Neuron (in vitro differentiated cells): Measurements from ENCODE around the gene H19.

Experiments used
- H2AFZ ChIP-seq: one replicate; pipeline ENCODE4 v1.6.1; 2013; ENCODE audit warnings: low read depth, mild to moderate bottlenecking, inconsistent platforms, low read length, moderate library complexity
- H3K27me3 ChIP-seq: one replicate; pipeline ENCODE4 v1.6.1; 2013; ENCODE audit warnings: low read length; ENCODE audit not compliant: insufficient read depth
- H3K36me3 ChIP-seq: one replicate; pipeline ENCODE4 v1.6.1; 2013; ENCODE audit warnings: low read length; ENCODE audit not compliant: insufficient read depth
- H3K4me1 ChIP-seq: one replicate; pipeline ENCODE4 v1.6.1; 2013; ENCODE audit warnings: low read length; ENCODE audit not compliant: insufficient read depth
- H3K4me3 ChIP-seq: 2 replicates; pipeline ENCODE4 v1.5.1; 2013; ENCODE audit warnings: mild to moderate bottlenecking, low read length, moderate library complexity
- H3K9me3 ChIP-seq: one replicate; pipeline ENCODE4 v1.6.1; 2013; ENCODE audit warnings: low read length

H19 gene

DNA sequence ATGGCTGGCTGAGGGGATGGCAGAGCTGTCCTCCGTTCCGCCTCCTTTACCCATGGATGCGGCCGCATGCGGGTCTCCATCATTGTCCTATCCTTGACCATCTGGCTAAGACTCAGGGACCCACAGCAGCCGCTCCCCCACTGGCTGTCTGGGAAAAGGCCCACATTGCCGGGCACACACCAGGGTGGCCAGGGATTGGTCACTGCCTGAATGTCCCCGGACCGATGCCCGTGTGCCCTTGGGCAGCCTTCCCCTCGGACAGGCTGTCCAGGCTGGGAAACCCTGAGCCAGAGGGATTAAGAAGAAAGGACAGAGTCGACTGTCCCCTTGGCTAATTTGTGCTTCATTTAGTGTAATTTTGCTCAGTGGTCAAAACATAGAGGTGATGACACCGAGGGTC, 22.5 kb downstream of the H19 start:
- Histone ChIP-seq H3K9me3 (no peaks in the 10 kb centered on the region), H3K4me3 (no peak overlapping the region), H3K4me1 (no peaks in the 10 kb centered on the region), H2AFZ (no peak overlapping the region), H3K27me3 (no peaks in the 10 kb centered on the region), H3K36me3 (no peaks in the 10 kb centered on the region)

DNA sequence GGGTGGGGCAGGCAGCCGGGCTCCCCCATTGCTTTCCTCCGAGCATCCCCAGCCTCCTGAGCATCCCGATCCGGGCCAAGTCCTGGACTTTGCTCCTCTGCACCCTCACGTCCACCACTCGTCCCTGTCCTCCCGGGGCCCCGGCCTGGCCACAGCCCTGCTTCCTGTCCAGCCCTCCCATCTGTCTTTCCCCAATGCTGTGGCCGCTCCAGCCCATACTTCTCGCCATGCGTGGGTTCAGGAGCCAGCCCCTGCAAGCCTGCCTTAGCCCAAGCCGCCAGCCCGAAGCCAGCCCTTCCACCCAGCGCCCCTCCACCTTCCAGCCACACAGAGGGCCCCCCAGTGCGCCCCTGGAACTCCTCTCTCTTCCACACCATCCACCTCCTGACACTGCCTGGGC, 26.7 kb downstream of the H19 start:
- no peaks in the 10 kb centered on the region for H3K27me3 ChIP-seq
- H3K4me1 ChIP-seq = no peaks in the 10 kb centered on the region
- no peak overlapping the region for H3K4me3 ChIP-seq
- no peaks in the 10 kb centered on the region for H3K36me3 ChIP-seq
- no peaks in the 10 kb centered on the region for H3K9me3 ChIP-seq
- no peak overlapping the region for H2AFZ ChIP-seq

DNA sequence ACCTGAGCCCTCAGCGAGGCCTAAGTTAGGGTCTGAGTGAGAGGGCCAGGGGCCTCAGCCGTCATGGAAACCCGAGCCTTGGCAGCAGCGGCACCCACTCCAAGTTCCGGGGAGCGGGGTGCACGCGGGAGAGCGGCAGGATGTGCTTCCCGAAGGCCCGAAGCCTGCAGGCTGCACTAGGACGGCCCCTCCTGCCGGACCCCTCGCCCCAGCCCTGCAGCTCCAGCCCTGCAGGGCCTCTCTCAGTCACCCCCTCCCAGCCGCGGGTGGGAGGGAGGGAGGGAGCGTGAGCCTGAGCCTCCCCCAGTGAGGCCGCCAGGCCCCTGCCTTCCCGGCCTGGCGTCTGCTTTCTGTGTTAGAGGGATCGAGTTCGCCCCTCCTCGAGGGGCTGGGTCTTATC, 27.9 kb downstream of the H19 start:
- no peak overlapping the region for H2AFZ ChIP-seq
- no peaks in the 10 kb centered on the region for H3K9me3 ChIP-seq
- H3K4me3 ChIP-seq = no peak overlapping the region
- no peaks in the 10 kb centered on the region for H3K27me3 ChIP-seq
- no peaks in the 10 kb centered on the region for H3K4me1 ChIP-seq
- no peaks in the 10 kb centered on the region for H3K36me3 ChIP-seq

DNA sequence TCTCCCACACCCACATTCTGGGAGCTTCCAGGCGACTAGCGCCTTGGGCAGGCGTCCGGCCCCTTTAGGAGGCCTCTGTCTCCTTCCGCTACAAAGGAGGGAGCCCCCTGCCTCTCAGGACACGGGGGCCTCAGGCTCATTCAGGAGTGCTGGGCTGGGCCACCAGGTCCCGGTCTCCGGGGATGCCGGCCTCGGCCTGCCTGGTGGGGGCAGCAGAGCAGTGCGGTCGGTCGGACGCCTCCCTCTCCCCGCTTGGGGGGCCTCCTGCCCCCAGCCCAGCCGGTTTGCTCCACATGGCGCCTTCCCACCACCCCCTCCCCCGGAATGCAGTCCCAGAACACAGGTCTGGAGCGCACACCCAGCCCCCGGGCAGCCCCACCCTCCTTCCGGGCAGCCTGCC, 28.6 kb downstream of the H19 start:
- Histone ChIP-seq H3K27me3 (no peaks in the 10 kb centered on the region), H3K9me3 (no peaks in the 10 kb centered on the region), H3K4me3 (no peak overlapping the region), H3K4me1 (no peaks in the 10 kb centered on the region), H3K36me3 (no peaks in the 10 kb centered on the region), H2AFZ (no peak overlapping the region)

DNA sequence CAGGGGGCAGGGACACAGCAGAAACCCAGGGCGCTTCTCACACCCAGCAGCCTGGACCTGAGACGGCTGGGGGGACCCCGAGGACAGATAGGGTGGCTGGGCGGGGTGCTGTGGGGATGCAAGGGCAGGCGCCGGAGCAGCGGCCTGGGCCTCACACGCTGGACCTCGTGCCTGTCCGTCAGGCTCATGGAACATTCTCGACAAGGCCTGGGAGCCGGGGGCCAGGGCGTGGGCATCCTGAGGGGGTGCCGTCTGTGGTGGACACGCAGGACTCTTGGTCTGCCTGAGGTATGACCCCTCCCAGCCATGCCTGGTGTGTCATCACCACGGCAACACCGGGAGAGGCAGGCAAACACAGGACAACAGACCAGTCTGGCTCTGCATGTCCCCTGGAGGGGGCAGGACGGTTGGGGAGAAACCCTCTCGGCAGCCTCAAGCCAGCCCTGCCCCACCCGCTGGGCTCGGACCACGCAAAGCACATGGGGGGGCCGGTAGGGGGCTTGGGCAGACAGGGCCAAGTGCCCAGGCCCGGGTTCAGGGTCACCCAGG, 29.1 kb downstream of the H19 start:
- H2AFZ ChIP-seq = no peak overlapping the region
- H3K27me3 ChIP-seq = no peaks in the 10 kb centered on the region
- H3K9me3 ChIP-seq = no peaks in the 10 kb centered on the region

DNA sequence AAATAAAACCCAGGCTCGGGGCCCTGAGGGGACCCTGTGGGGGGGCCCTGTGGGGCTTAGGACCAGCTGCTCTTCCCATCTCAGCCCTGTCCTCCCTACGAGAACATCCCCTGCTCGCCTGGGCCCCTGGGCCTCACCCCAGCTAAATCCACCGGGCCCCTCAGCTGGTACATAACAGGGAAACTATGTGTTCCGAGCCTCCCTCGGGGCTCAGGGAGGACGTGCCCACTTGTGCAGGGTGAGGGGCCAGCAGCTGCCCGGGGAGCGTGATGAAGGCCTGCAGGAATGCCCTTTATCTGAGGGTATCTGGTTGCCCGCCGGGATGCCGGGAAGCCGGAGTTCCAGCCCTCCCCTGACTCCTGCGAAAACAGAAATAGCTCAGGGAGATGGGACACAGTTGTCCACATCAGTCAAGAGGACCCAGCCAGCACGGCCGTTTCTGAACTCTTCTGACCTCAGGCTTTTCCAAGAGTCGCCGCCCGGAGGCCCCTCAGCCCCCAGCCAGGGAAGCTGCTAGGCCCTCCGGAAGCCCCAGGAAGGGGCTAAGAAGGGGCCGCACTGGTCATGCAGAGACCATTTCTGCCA, 29.9 kb downstream of the H19 start:
- no peaks in the 10 kb centered on the region for H3K27me3 ChIP-seq
- no peak overlapping the region for H3K4me3 ChIP-seq
- no peaks in the 10 kb centered on the region for H3K36me3 ChIP-seq
- no peaks in the 10 kb centered on the region for H3K4me1 ChIP-seq
- H2AFZ ChIP-seq = no peak overlapping the region
- no peaks in the 10 kb centered on the region for H3K9me3 ChIP-seq

More for the DNA sequence above, 29.1 kb downstream of the H19 start:
- Histone ChIP-seq H3K36me3 (no peaks in the 10 kb centered on the region), H3K4me1 (no peaks in the 10 kb centered on the region), H3K4me3 (no peak overlapping the region)

DNA sequence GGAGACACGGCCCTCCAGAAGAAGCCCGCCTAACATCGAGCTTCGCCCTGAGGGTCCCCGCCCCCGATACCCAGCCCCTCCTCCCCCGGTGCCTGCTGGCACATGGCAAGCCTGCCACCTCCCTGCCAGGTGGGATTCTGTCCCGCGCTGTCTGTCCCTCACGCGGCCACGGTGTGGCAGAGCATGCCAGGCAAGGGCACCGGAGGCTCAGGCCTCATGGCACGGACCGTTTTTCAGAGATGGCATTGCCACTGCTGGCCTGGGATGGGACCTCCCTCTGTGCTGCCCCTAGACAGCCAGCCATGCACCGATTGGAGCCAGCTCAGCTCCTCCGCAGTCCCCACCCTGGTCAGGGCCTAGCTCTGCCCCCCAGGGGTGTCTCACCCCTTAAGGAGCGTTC, 31.1 kb downstream of the H19 start:
- Histone ChIP-seq H3K9me3 (no peaks in the 10 kb centered on the region), H3K4me3 (no peak overlapping the region), H3K27me3 (no peaks in the 10 kb centered on the region), H2AFZ (no peak overlapping the region), H3K36me3 (no peaks in the 10 kb centered on the region), H3K4me1 (no peaks in the 10 kb centered on the region)

DNA sequence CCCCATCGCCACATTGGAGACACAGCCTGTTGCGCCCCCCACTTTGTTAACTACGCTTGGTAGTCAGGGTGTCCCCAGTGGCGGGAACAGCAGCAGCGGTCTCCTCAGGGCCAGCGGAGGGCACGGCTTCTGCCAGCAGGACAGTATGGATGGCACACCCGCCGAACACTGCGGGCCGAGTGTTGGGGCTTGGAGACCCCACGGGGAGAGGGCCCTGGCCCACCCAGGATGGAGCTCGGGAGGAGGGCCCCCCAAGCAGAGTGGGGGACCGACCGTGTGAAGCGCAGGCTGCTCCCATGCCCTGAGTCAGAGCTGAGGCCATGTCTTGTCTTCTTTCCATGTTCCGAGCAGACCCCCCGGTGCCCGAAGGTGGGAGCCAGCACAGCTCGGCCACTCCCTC, 32.7 kb downstream of the H19 start:
- Histone ChIP-seq H3K9me3 (no peaks in the 10 kb centered on the region), H3K4me1 (no peaks in the 10 kb centered on the region), H2AFZ (no peak overlapping the region), H3K27me3 (no peaks in the 10 kb centered on the region), H3K4me3 (no peak overlapping the region), H3K36me3 (no peaks in the 10 kb centered on the region)

DNA sequence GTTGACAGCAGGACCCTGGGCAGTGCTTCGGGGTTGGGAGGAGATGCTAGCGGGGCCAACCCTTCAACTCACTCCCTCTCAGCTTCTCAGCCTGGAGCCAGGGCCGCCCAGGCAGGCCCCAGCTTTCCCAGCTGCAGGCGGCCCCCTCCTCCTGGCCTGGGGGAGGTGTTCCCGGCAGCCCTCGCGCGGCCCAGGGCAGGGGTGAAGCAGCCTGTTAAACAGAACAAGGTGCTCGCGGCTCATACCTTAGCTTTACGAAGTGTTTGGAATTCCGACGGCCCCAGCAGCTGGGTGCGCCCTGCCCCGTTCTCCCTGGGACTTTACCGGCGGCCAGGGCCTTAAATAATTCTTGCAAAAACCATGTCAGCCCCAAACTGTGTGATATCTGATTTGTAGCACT, 33.3 kb downstream of the H19 start:
- Histone ChIP-seq H3K9me3 (no peaks in the 10 kb centered on the region), H3K4me3 (no peak overlapping the region), H3K4me1 (no peaks in the 10 kb centered on the region), H2AFZ (no peak overlapping the region), H3K36me3 (no peaks in the 10 kb centered on the region), H3K27me3 (no peaks in the 10 kb centered on the region)

DNA sequence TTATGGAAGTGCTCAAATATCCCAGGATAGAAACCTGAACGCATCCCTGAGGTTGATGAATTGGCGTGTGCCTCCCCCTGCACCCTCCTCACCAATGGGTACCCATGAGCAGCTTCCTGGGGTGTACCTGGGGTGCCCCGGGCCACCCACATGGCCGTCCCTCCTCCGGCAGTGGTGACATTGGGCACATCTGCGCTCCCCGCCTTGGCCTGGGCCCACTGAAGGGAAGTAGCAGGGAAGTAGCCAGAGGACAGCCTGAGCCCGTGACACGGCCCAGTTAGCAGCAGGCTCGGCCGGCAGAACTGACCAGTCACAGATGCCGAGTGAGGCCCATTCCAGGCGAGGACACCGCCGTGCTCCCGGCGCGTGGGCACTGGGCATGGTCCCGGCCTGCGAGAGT, 33.8 kb downstream of the H19 start:
- Histone ChIP-seq H3K27me3 (no peaks in the 10 kb centered on the region), H3K4me1 (no peaks in the 10 kb centered on the region), H3K9me3 (no peaks in the 10 kb centered on the region), H3K4me3 (no peak overlapping the region), H3K36me3 (no peaks in the 10 kb centered on the region), H2AFZ (no peak overlapping the region)

DNA sequence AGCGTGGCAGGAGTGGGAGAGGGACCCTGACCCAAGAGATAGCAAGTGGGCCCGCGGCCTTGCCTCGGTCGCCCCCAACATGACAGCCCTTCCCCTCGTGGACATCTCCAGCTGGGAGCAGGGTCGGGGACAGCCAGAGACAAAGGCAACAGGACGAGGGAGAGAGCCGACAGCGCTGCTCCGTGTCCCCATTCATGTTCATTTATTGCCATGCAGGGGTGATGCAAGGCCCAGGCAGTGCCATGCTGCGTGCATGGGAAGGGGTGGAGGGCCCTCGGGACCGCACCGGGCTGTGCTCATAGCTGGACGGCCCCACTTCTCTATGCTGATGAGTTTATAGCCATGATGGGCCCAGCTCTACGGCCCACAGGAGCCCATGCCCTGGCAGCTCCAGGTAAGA, 37.9 kb downstream of the H19 start:
- no peak overlapping the region for H2AFZ ChIP-seq
- no peaks in the 10 kb centered on the region for H3K9me3 ChIP-seq
- no peaks in the 10 kb centered on the region for H3K27me3 ChIP-seq
- no peak overlapping the region for H3K4me3 ChIP-seq
- H3K36me3 ChIP-seq = no peaks in the 10 kb centered on the region
- H3K4me1 ChIP-seq = no peaks in the 10 kb centered on the region

DNA sequence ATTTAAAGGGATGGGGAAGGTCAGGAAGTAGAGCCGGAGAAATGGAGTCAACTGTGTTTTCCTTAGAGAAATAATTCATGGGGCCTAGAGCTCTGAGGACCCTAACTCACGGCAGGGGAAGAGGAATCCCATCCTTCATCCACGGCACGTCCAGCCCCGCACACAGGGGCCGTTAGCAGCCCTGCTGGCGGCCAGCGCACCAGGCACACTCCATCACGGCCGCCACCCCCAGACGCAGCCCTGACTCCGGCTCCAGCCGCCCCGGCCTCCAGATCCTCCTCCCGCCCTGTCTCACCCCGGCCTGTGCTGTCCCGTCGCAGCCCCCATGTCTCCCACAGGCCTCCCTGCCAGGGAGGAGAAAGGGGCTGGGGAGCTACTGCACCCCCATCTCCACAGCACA, 39.3 kb downstream of the H19 start:
- Histone ChIP-seq H3K4me1 (no peaks in the 10 kb centered on the region), H3K9me3 (no peaks in the 10 kb centered on the region), H2AFZ (no peak overlapping the region), H3K27me3 (no peaks in the 10 kb centered on the region), H3K4me3 (no peak overlapping the region), H3K36me3 (no peaks in the 10 kb centered on the region)

DNA sequence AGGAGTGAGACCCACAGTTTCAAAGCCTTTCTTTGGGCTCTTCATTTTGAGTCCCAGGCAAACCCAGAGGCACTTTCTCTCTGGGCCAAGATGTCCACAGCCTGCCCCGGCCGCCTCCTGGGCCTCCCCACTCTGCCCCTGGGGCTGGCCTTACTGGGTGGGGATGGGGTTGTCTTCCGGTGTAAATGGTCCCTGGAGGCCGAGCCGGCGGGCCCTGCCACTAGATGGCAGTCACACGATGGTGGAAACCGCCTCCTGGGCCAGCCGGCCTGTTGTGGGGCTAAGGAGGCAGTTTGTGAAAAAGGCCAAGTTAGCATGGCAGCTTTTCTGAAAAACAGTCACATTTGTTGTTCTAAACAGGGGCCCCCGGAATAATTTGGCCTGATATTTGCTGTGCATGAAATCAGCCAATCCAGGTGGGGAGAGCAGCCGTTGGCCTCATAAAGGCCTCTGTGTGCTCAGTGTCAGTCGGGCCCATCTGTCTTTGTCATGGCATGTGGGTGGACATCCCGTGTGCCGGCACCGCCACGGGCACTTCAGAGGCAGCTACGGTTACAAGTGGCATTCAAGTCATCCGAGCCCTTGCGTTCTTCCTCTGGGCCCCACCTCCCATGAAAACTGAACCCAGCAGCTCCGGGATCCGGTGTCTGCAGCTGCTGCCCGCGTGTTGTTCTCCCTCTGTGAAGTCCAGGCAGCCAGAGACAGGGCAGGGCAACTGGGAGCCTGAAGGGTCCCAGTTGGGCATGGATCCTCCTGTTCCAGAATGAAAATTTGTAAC, 44.0 kb downstream of the H19 start:
- H3K27me3 ChIP-seq = no peaks in the 10 kb centered on the region
- H3K9me3 ChIP-seq = no peaks in the 10 kb centered on the region
- no peaks in the 10 kb centered on the region for H3K36me3 ChIP-seq
- H2AFZ ChIP-seq = no peak overlapping the region
- no peaks in the 10 kb centered on the region for H3K4me1 ChIP-seq
- no peak overlapping the region for H3K4me3 ChIP-seq
